HepG2 (cell line): ENCODE data around the gene ZNF771. TPM values are rescaled to one million over a fixed set of nuclear protein-coding genes. Genes with fewer than 3 reads are reported as not detected.

Source experiments
- AKAP8 ChIP-seq: sonication (generic); formaldehyde crosslinking; IDR thresholded peaks from 2 replicates; pipeline ENCODE4 v1.5.1; 2020; ENCODE audit warnings: mild to moderate bottlenecking, missing genetic modification reagents
- CCAR2 ChIP-seq: fragments of 200-400 bp; formaldehyde crosslinking; optimal IDR thresholded peaks from 2 replicates; pipeline ENCODE3; 2018; ENCODE audit warnings: low read depth, mild to moderate bottlenecking, low read length, moderate library complexity
- GPN1 ChIP-seq: sonication (generic); formaldehyde crosslinking; IDR thresholded peaks from 2 replicates; pipeline ENCODE4 v1.5.1; 2020; ENCODE audit warnings: missing genetic modification reagents, borderline replicate concordance
- JUND ChIP-seq: sonication (generic); formaldehyde crosslinking; IDR thresholded peaks from 2 replicates; pipeline ENCODE4 v1.8.0; 2022; ENCODE audit warnings: mild to moderate bottlenecking, missing genetic modification reagents
- MAF1 ChIP-seq: sonication (generic); formaldehyde crosslinking; IDR thresholded peaks from 2 replicates; pipeline ENCODE4 v1.5.0; 2020; ENCODE audit warnings: missing genetic modification reagents, borderline replicate concordance
- PHF5A ChIP-seq: IDR thresholded peaks from one replicate; pipeline ENCODE4 v1.6.1; 2018; ENCODE audit warnings: low read depth, missing genetic modification reagents; ENCODE audit not compliant: unreplicated experiment
- SCMH1 ChIP-seq: sonication (generic); formaldehyde crosslinking; IDR thresholded peaks from 2 replicates; pipeline ENCODE4 v1.9.0; 2021; ENCODE audit warnings: missing genetic modification reagents, mild to moderate bottlenecking, borderline replicate concordance
- TAF15 ChIP-seq: fragments of 200-400 bp; formaldehyde crosslinking; IDR thresholded peaks from one replicate; pipeline ENCODE4 v1.6.1; 2018; ENCODE audit warnings: mild to moderate bottlenecking, low read depth, low read length; ENCODE audit not compliant: poor library complexity, severe bottlenecking
- TSC22D2 ChIP-seq: sonication (generic); formaldehyde crosslinking; IDR thresholded peaks from 2 replicates; pipeline ENCODE4 v1.5.1; 2020; ENCODE audit warnings: missing genetic modification reagents, mild to moderate bottlenecking, borderline replicate concordance
- ZNF101 ChIP-seq: sonication (generic); formaldehyde crosslinking; IDR thresholded peaks from 2 replicates; pipeline ENCODE4 v1.4.0; 2020; ENCODE audit warnings: mild to moderate bottlenecking, low read depth, missing genetic modification reagents, borderline replicate concordance
- ZNF160 ChIP-seq: sonication (generic); formaldehyde crosslinking; IDR thresholded peaks from 2 replicates; pipeline ENCODE4 v1.8.0; 2022; ENCODE audit warnings: mild to moderate bottlenecking, inconsistent platforms, missing genetic modification reagents
- ZNF256 ChIP-seq: sonication (generic); formaldehyde crosslinking; conservative IDR thresholded peaks from 2 replicates; pipeline ENCODE4 v1.4.0; 2020; ENCODE audit warnings: missing genetic modification reagents
- ZNF33B ChIP-seq: sonication (generic); formaldehyde crosslinking; IDR thresholded peaks from 2 replicates; pipeline ENCODE4 v1.5.1; 2020; ENCODE audit warnings: mild to moderate bottlenecking, missing genetic modification reagents
- ZNF362 ChIP-seq: sonication (generic); formaldehyde crosslinking; IDR thresholded peaks from 2 replicates; pipeline ENCODE4 v1.4.0; 2020; ENCODE audit warnings: missing genetic modification reagents, mild to moderate bottlenecking, borderline replicate concordance
- ZNF546 ChIP-seq: sonication (generic); formaldehyde crosslinking; conservative IDR thresholded peaks from 2 replicates; pipeline ENCODE4 v1.8.1; 2023; ENCODE audit warnings: mild to moderate bottlenecking, missing genetic modification reagents
- ZNF567 ChIP-seq: sonication (generic); formaldehyde crosslinking; IDR thresholded peaks from 2 replicates; pipeline ENCODE4 v1.8.1; 2023; ENCODE audit warnings: mild to moderate bottlenecking, missing genetic modification reagents, borderline replicate concordance
- ZSCAN30 ChIP-seq: sonication (generic); formaldehyde crosslinking; IDR thresholded peaks from 2 replicates; pipeline ENCODE4 v1.5.0; 2020; ENCODE audit warnings: mild to moderate bottlenecking, missing genetic modification reagents
- ZZZ3 ChIP-seq: sonication (generic); formaldehyde crosslinking; IDR thresholded peaks from 2 replicates; pipeline ENCODE4 v1.4.0; 2020; ENCODE audit warnings: missing genetic modification reagents, mild to moderate bottlenecking, borderline replicate concordance
- polyA plus RNA-seq, 8 experiments: library from polyadenylated mRNA; depleted of rRNA in 3 of 8; stranded (reverse) in 7 of 8; unstranded in 1 of 8; fragments of >200 nt; fragmentation: Illumina TruSeq in 4 of 8; extraction: Trizol in 4 of 8; gene quantifications; 2 replicates each; pipeline versions ENCODE4 v1.2.1 to v1.2.3, GENCODE V29; 2011 to 2016; ENCODE audit warnings: low read depth in 4 of 8, missing spikeins in 1 of 8, mixed read lengths in 1 of 8; ENCODE audit not compliant: insufficient read depth in 1 of 8
- total RNA-seq, 5 experiments: library from RNA; depleted of rRNA; stranded (reverse); fragments of >200 nt; fragmentation: Illumina TruSeq; extraction: Trizol; gene quantifications; 2 replicates each; pipeline ENCODE4 v1.2.3, GENCODE V29; 2016; ENCODE audit warnings: low read depth in 1 of 5
- TF ChIP-seq, protein P1 (sequence below): sonication (generic); formaldehyde crosslinking; IDR thresholded peaks from 2 replicates; pipeline ENCODE4 v1.8.0; 2022; ENCODE audit warnings: low read depth, missing genetic modification reagents
- TF ChIP-seq, protein P2 (sequence below): sonication (generic); formaldehyde crosslinking; IDR thresholded peaks from 2 replicates; pipeline ENCODE4 v1.9.0; 2021; ENCODE audit warnings: missing genetic modification reagents, borderline replicate concordance

The ZNF771 gene
- total and polyA plus RNA-seq, 2 of the 13 experiments (the other 11 are each of a cell fraction or from before 2014, with no cell fraction given): 5.0 to 11.8 TPM

GRCh38 chr16:30429678-30430427 lies 22.4 kb downstream of the ZNF771 start, which contains the start of gene DCTPP1 (continued):
- TF ChIP-seq ZNF362 (CRISPR knock-in tag) (no peak; the same call in 1 of the 2 replicates), MAF1 (CRISPR knock-in tag) (no peak), ZZZ3 (CRISPR knock-in tag) (peak; percentile 82), ZNF567 (CRISPR knock-in tag) (no peak), ZSCAN30 (CRISPR knock-in tag) (no peak), ZNF101 (no peak), ZNF546 (CRISPR knock-in tag) (peak; percentile 84; the same call in 1 of the 2 replicates), ZNF256 (no peak), TAF15 (no peak), ZNF33B (CRISPR knock-in tag) (peak; percentile 78; the same call in 1 of the 2 replicates), SCMH1 (CRISPR knock-in tag) (no peak), CCAR2 (no peak), JUND (no peak; the same call in 1 of the 2 replicates), AKAP8 (CRISPR knock-in tag) (peak; percentile 33; the same call in 1 of the 2 replicates), TSC22D2 (no peak), PHF5A (CRISPR knock-in tag) (no peak), GPN1 (CRISPR knock-in tag) (no peak), ZNF160 (0 out of 2 replicates have a peak, but pooled peaks have one; percentile 4)
- TF ChIP-seq, protein P1, sequence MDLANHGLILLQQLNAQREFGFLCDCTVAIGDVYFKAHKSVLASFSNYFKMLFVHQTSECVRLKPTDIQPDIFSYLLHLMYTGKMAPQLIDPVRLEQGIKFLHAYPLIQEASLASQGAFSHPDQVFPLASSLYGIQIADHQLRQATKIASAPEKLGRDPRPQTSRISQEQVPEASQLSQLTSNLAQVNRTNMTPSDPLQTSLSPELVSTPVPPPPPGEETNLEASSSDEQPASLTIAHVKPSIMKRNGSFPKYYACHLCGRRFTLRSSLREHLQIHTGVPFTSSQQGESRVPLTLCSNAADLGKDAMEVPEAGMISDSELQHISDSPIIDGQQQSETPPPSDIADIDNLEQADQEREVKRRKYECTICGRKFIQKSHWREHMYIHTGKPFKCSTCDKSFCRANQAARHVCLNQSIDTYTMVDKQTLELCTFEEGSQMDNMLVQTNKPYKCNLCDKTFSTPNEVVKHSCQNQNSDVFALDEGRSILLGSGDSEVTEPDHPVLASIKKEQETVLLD (CRISPR knock-in tag): peak; percentile 81
- TF ChIP-seq, protein P2, sequence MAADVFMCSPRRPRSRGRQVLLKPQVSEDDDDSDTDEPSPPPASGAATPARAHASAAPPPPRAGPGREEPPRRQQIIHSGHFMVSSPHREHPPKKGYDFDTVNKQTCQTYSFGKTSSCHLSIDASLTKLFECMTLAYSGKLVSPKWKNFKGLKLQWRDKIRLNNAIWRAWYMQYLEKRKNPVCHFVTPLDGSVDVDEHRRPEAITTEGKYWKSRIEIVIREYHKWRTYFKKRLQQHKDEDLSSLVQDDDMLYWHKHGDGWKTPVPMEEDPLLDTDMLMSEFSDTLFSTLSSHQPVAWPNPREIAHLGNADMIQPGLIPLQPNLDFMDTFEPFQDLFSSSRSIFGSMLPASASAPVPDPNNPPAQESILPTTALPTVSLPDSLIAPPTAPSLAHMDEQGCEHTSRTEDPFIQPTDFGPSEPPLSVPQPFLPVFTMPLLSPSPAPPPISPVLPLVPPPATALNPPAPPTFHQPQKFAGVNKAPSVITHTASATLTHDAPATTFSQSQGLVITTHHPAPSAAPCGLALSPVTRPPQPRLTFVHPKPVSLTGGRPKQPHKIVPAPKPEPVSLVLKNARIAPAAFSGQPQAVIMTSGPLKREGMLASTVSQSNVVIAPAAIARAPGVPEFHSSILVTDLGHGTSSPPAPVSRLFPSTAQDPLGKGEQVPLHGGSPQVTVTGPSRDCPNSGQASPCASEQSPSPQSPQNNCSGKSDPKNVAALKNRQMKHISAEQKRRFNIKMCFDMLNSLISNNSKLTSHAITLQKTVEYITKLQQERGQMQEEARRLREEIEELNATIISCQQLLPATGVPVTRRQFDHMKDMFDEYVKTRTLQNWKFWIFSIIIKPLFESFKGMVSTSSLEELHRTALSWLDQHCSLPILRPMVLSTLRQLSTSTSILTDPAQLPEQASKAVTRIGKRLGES: peak; percentile 52; the same call in 1 of the 2 replicates
